NCI-H2227 (cell line): ENCODE results near the gene NFE2L2.
"Not testable (repeated sequence)": the region's sequence is repeated elsewhere in the genome, so short reads cannot be mapped to it uniquely, and the experiment has no call there.

ENCODE experiments used
- DNase-seq: peaks from one replicate; lab custom pipeline; 2025; ENCODE audit not compliant: unreplicated experiment; lab: John Stamatoyannopoulos, UW

The NFE2L2 gene

GRCh38 chr2:177264693-177265587 lies at the start of gene NFE2L2:
NFE2L2 (minus strand) TSS chr2:177264727; CDS start chr2:177264576, 151 bp downstream.
- DNase-seq, result peak; percentile 97

DNA sequence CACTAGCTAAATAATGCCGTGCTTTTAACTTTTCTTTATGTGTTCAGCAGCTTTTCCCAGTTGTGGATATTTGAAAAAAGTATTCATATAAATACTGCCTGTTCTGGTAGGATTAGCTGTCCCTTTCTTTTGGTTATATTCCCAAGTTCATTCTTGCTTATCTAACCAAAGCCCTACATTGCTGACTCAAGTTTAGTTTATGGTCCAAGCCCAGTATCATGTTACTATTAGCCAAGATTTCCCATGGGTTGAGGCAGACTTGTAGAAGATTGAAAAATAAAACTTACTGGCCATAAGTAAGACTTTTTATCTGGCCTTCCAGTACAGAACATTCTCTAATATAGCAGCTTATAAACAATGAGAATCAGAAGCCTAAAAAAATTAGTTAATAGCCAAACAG lies 49.7 kb upstream of the NFE2L2 start:
- DNase-seq, result no peak

DNA sequence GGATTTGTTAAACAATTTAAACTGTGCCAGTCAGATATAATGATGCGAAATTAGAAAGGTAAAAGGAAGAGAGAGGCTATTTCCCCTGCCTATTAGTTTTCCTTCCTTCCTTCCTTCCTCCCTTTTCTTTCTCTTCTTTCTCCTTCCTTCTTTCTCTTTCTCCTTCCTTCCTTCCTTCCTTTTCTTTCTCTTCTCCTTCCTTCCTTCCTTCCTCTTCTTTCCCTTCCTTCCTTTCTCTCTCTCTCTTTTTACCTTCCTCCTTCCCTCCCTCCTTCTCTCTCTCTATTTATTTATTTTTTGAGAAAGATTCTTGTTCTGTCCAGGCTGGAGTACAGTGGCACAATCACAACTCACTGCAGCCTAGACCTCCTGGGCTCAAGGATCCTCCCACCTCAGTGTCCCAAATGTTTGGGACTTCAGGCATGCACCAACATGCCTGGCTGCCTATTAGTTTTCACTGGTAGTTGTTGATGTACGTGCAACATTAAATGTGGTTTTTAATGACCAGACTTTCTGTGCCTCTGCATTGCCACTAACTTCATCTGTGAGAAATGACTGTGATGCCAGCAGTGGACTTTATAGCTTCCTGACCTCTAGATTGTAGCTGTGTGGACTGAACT lies 48.7 kb upstream of the NFE2L2 start:
- no peak for DNase-seq

GRCh38 chr2:177312562-177312961 lies 48.0 kb upstream of the NFE2L2 start:
- no peak for DNase-seq

DNA sequence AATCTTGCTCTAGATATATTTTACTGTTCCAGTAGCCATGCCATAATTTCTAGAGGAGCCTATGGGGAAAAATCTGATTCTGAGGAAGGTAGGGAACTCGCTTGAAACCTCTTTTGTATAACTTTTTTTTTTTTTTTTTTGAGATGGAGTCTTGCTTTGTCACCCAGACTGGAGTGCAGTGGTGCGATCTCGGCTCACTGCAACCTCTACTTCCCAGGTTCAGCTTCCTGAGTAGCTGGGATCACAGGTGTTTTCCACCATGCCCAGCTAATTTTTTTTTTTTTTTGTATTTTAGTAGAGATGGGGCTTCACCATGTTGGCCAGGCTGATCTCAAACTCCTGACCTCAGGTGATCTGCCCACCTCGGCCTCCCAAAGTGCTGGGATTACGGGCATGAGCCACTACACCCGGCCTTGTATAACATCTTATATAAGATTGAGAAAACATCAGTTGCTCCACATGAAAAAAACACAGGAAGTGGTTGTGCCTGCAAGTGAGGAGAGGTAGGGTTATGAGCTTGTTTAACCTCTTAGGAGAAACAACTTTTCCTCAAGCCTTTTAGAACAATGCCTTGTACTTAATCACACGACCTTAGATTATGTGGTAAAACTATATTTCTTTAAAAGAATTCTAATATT lies 45.3 kb upstream of the NFE2L2 start:
- not testable (repeated sequence) for DNase-seq

GRCh38 chr2:177306550-177306949 lies 42.0 kb upstream of the NFE2L2 start:
- DNase-seq, result no peak

DNA sequence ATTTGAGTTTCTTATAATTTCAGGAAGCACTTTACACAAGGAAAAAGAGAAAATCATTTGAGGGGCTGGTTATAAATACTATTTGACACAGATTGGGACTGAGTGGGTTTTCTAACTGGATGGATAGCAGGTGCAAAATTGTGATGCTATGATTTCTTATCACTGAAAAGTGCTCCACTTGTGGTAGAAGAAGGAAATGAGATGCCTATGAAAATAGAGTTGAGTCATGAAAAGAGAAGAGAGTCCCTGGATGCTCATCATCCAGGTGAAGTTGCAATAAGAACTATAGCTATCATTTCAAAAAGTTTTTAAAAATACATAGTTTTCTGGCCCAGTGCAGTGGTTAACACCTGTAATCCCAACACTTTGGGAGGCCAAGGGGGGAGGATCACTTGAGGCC lies 39.4 kb upstream of the NFE2L2 start:
- DNase-seq, result no peak

GRCh38 chr2:177302552-177302951 lies 38.0 kb upstream of the NFE2L2 start:
- no peak for DNase-seq

DNA sequence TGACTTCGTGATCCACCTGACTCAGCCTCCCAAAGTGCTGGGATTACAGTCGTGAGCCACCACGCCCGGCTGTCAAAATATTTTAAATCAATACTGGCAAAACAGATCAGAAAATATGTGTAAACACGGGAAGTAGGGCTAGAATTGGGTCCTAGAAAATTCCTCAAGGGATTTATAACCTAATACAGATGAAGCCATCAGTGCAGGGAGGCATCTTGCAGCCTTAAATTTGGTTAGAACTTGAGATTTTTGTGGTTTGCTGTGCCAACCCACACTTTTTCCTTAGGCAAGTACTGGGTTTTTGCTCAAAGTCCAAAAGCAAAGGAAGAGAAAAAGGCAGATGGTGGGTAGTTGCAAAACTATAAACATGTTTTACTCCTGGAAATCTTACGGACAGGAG lies 33.7 kb upstream of the NFE2L2 start:
- DNase-seq, result no peak

DNA sequence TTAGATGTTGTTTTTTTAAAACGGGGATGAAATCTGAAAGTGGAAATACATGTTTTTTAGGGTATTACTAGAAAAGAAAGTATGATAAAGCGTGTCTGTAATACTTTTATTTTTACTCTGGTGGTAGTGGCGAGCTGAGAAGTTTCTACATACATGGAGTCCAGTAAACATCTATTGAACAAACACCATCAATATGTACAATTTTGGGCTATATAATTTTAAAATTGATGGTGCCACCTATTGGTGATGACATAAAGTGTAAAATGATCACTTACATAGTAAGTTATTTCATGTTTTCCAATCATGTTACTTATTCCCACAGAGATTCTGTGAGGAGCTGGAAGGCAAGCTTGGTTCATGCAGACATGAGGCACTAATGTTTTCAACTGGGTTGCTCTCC lies 31.5 kb upstream of the NFE2L2 start:
- peak; percentile 18 for DNase-seq

- no peak for DNase-seq
These were observed 31.0 kb upstream of the NFE2L2 start for GRCh38 chr2:177295484-177295883.

- no peak for DNase-seq
These were observed 27.2 kb upstream of the NFE2L2 start for GRCh38 chr2:177291701-177292100.

GRCh38 chr2:177289824-177290628 lies 25.5 kb upstream of the NFE2L2 start:
- DNase-seq, result no peak

DNA sequence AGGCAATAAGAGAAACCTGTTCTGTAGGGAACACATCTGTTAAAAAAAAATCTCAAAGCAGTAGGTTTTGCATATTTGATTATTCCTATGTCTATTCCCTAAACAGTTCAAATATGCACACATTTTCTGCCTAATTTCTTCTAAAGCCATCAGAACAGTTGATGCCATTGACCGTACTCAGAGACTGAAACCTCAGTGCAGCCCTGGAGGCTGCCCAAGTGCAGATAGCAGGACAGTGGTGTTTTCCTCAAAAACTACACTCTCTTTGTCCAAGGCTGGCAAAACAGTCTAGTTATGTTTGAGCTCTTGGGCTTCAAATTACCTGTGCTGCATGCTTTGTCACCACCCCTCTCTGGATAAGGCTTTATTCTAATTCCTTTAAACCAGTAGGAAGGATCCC lies 23.3 kb upstream of the NFE2L2 start:
- DNase-seq, result no peak

GRCh38 chr2:177285892-177286715 lies 21.6 kb upstream of the NFE2L2 start:
- no peak for DNase-seq

- DNase-seq, result no peak
These were observed 20.0 kb upstream of the NFE2L2 start for GRCh38 chr2:177284531-177284930.

GRCh38 chr2:177283906-177284305 lies 19.4 kb upstream of the NFE2L2 start:
- DNase-seq, result no peak

DNA sequence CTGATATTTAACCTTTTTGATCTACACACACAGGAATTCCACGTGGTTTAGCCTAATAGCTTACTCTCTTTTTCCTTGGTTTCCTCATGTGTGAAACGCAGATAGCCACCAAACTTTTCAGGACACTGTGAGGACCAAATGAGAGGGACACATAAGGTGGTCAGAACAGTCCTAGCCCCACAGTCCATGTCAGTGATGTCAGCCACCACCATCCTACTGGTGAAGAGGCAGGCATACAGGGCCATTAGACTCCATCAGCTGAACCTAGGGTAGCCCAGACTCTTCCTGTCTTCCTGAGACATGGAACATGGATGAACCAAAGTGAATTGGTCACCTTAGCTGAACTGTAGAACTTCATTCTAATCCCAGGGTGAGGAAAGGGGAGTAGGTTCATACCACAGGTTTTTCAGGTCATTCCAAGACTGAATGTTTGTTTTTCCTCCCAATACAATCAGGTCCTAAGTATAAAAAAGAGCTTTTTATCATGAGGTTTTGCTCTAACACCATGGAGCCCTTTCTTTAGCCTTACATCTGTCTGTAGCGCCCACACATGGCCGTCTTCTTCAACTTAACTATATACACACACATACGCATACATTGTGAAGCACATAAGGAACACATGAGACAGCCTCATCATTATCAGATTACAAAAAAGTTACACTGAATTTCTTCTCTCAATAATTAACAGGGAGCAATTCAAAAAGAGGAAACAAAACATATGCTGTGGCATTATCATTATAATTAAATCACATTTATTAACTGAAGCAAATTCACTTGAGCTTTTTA lies 18.5 kb upstream of the NFE2L2 start:
- DNase-seq, result no peak

DNA sequence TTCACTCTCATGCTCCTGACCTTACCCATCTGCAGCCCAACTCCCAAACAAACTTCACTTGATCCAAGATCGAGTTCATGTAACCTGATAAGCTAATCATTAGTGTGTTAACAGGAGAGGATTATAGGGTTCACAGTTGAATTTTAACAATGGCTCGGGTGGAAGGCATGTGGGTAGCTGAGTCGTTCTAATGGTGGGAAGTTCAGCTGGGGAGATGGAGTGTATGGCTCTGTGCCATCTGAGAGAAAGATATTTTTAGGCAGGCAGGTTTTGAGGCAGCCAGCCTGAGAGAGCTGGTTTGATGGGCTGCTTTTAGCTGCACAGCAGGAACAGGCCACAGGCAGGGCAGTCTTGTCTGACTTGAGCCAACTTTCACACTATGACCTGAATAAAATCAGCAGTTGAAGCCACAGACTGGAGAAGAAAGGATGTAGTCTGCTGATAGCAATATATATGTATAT lies 17.7 kb upstream of the NFE2L2 start:
- DNase-seq, result peak; percentile 54
